Thyroid gland (tissue), 4 donors: Measurements from ENCODE around the gene NAT10. TPM values are rescaled to one million over a fixed set of nuclear protein-coding genes. Genes with fewer than 3 reads are reported as not detected.

Source experiments
- DNase-seq, 2 donors: peaks; one replicate each; pipeline ENCODE4 v3.0.0-alpha.2; 2019
- H3K27ac ChIP-seq, 3 donors: fragments of 200-600 bp; sonication (generic); 1 replicate in 2 of 3; 2 replicates in 1 of 3; pipeline ENCODE4 v1.5.1; 2016 to 2019; ENCODE audit warnings: mild to moderate bottlenecking in 1 of 3, moderate library complexity in 1 of 3
- H3K27me3 ChIP-seq: fragments of 200-600 bp; sonication (generic); one replicate; pipeline ENCODE4 v1.5.1; 2019
- H3K36me3 ChIP-seq, 2 donors: fragments of 200-600 bp; sonication (generic); one replicate each; pipeline ENCODE4 v1.5.1; 2016 to 2019
- H3K4me1 ChIP-seq, 2 donors: fragments of 200-600 bp; sonication (generic); one replicate each; pipeline ENCODE4 v1.5.1; 2017 to 2019
- H3K4me3 ChIP-seq, 3 donors: fragments of 200-600 bp; sonication (generic); replicated peaks in 1 of 3; 1 replicate in 2 of 3; 2 replicates in 1 of 3; pipeline ENCODE4 v1.5.1; 2016; ENCODE audit warnings: mild to moderate bottlenecking in 1 of 3
- H3K9me3 ChIP-seq: fragments of 200-600 bp; sonication (generic); one replicate; pipeline ENCODE4 v1.5.1; 2017
- CTCF ChIP-seq, 6 experiments: fragments of 200-600 bp in 3 of 6; fragments of 450-650 bp in 3 of 6; sonication (generic) in 3 of 6; IDR thresholded peaks; one replicate each; pipeline ENCODE4 v1.5.1; 2016 to 2019; ENCODE audit warnings: antibody characterized with exemption in 6 of 6, mild to moderate bottlenecking in 2 of 6, inconsistent platforms in 1 of 6, moderate library complexity in 1 of 6
- POLR2A ChIP-seq, 2 donors: fragments of 450-650 bp; IDR thresholded peaks; one replicate each; pipeline ENCODE4 v1.6.1; 2017; ENCODE audit warnings: antibody characterized with exemption in 2 of 2, mild to moderate bottlenecking in 2 of 2, moderate library complexity in 1 of 2
- WGBS, 2 donors: methylation state at CpG; one replicate each; pipeline ENCODE4 v1.1.5; 2017; 5-methylcytosine and 5-hydroxymethylcytosine counted together
- intact Hi-C: fragments of 100-400 bp; cut with DNase I; formaldehyde crosslinking; loops from one replicate; pipeline ENCODE4 v1.15.1; 2023
- total RNA-seq, 4 donors: library from RNA; depleted of rRNA; stranded (reverse); fragments of >200 nt; gene quantifications; one replicate each; pipeline ENCODE4 v1.2.3, GENCODE V29; 2016

The NAT10 gene
- total RNA-seq, 4 donors from 2014 or later = 25.9 to 32.9 (median 31.2) TPM

DNA sequence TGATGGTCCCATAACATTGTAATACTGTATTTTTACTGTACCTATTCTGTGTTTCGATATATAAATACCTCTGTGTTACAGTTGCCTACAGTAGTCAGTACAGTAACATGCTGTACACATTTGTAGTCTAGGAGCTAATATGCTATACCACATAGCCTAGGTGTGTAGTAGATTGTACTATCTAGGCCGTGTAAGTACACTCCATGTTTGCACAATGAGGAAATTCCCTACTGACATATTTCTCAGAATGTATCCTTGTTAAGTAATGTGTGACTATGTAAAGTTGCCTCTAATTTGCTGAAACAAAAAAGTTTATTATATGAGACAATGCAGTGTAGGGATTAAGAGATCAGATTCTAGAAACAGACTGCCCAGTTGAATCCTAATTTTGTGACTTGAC is 32.6 kb upstream of the NAT10 start:
- intact Hi-C loops = no loop called here
- H3K4me1 ChIP-seq = peaks cover 0 to 3% of the 10 kb centered on the region in 2 donors
- 84 to 85% methylated on average over 2 of the region's 2 CpGs for WGBS, 2 donors
- TF ChIP-seq POLR2A (IDR thresholded peaks at IDR 0.05) = no peak
- no peak for TF ChIP-seq CTCF (IDR thresholded peaks at IDR 0.05)
- H3K27ac ChIP-seq = no peak overlapping the region
- H3K36me3 ChIP-seq = peaks cover 41 to 52% of the 10 kb centered on the region in 2 donors
- H3K9me3 ChIP-seq = no peaks in the 10 kb centered on the region
- DNase-seq = no peak
- no peaks in the 10 kb centered on the region for H3K27me3 ChIP-seq
- H3K4me3 ChIP-seq = no peak overlapping the region

GRCh38 chr11:34074391-34074790 is 31.0 kb upstream of the NAT10 start:
- H3K36me3 ChIP-seq = peaks cover 49 to 52% of the 10 kb centered on the region in 2 donors
- H3K4me3 ChIP-seq = no peak overlapping the region
- TF ChIP-seq POLR2A (IDR thresholded peaks at IDR 0.05) = no peak
- no peak for TF ChIP-seq CTCF (IDR thresholded peaks at IDR 0.05)
- no peak for DNase-seq
- H3K9me3 ChIP-seq = no peaks in the 10 kb centered on the region
- no peaks in the 10 kb centered on the region for H3K27me3 ChIP-seq
- no peak overlapping the region for H3K27ac ChIP-seq
- no peaks in the 10 kb centered on the region for H3K4me1 ChIP-seq
- intact Hi-C loops = no loop called here
- 69 to 83% methylated on average over 4 of the region's 4 CpGs for WGBS, 2 donors

- WGBS, 2 donors = 50 to 73% methylated on average over 2 of the region's 2 CpGs
- Histone ChIP-seq H3K27ac (no peak overlapping the region), H3K27me3 (no peaks in the 10 kb centered on the region), H3K36me3 (peaks cover 56 to 58% of the 10 kb centered on the region in 2 donors), H3K4me1 (no peaks in the 10 kb centered on the region), H3K9me3 (no peaks in the 10 kb centered on the region), H3K4me3 (no peak overlapping the region)
- intact Hi-C loops = no loop called here
- TF ChIP-seq CTCF (IDR thresholded peaks at IDR 0.05) (no peak), POLR2A (IDR thresholded peaks at IDR 0.05) (no peak)
- DNase-seq = no peak
Measured at GRCh38 chr11:34075178-34075820, 30.1 kb upstream of the NAT10 start.

DNA sequence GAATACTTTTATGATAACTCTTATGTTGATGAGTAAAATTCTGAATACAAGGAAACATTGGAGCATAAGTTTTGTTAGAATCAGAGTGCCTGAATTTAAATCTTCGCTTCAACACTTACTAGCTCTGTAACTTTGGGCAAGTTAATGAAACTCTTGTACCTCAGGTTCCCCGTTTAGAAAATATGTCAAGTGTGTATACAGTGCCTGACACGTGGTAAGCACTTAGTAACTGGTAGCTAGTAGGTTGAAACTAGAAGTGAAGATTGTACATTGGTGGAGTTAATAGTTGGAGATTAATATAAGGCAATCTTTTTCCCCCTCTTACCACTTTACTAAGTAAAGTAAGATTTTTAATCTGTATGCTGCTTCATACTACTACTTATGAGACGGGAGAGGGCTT is 24.8 kb upstream of the NAT10 start:
- peaks cover 57 to 70% of the 10 kb centered on the region in 2 donors for H3K36me3 ChIP-seq
- DNase-seq = no peak
- no peak overlapping the region for H3K4me3 ChIP-seq
- intact Hi-C loops = no loop called here
- H3K27ac ChIP-seq = no peak overlapping the region
- no peak for TF ChIP-seq CTCF (IDR thresholded peaks at IDR 0.05)
- no peak for TF ChIP-seq POLR2A (IDR thresholded peaks at IDR 0.05)
- H3K27me3 ChIP-seq = no peaks in the 10 kb centered on the region
- no peaks in the 10 kb centered on the region for H3K9me3 ChIP-seq
- no peaks in the 10 kb centered on the region for H3K4me1 ChIP-seq
- 79 to 83% methylated on average over 4 of the region's 4 CpGs for WGBS, 2 donors

DNA sequence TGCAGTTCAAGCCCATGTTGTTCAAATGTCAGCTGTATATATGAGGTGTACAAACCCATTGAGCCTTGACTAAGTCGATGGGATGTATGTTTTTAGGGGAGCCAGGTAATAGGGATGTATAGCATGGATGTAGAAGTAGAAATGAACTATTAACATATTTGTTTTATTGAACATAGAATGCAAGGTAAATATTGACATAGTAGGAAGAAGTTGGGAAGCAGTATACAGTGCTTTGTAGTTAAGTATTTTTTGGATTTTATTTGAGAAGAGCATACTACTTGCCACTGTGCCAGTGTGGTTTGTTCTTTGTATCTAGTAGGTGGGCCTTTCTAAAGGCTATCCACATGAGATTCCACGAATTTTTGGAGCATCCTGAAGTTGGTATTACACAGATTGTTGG is 20.8 kb upstream of the NAT10 start:
- no peaks in the 10 kb centered on the region for H3K27me3 ChIP-seq
- no peak for TF ChIP-seq POLR2A (IDR thresholded peaks at IDR 0.05)
- TF ChIP-seq CTCF (IDR thresholded peaks at IDR 0.05) = no peak
- WGBS, 2 donors = 81 to 88% methylated on average over 2 of the region's 2 CpGs
- intact Hi-C loops = no loop called here
- no peaks in the 10 kb centered on the region for H3K4me1 ChIP-seq
- H3K9me3 ChIP-seq = no peaks in the 10 kb centered on the region
- no peak for DNase-seq
- H3K27ac ChIP-seq = no peak overlapping the region
- peaks cover 75 to 79% of the 10 kb centered on the region in 2 donors for H3K36me3 ChIP-seq
- H3K4me3 ChIP-seq = no peak overlapping the region
